ENCODE results near the gene GALNT6. TPM values are rescaled to one million over a fixed set of nuclear protein-coding genes. Genes with fewer than 3 reads are reported as not detected.

GALNT6 gene
- total and polyA plus RNA-seq, 9 of the 15 experiments (the other 6 are each of a cell fraction or from before 2014, with no cell fraction given), result 1.5 to 8.6 (median 5.1) TPM

DNA sequence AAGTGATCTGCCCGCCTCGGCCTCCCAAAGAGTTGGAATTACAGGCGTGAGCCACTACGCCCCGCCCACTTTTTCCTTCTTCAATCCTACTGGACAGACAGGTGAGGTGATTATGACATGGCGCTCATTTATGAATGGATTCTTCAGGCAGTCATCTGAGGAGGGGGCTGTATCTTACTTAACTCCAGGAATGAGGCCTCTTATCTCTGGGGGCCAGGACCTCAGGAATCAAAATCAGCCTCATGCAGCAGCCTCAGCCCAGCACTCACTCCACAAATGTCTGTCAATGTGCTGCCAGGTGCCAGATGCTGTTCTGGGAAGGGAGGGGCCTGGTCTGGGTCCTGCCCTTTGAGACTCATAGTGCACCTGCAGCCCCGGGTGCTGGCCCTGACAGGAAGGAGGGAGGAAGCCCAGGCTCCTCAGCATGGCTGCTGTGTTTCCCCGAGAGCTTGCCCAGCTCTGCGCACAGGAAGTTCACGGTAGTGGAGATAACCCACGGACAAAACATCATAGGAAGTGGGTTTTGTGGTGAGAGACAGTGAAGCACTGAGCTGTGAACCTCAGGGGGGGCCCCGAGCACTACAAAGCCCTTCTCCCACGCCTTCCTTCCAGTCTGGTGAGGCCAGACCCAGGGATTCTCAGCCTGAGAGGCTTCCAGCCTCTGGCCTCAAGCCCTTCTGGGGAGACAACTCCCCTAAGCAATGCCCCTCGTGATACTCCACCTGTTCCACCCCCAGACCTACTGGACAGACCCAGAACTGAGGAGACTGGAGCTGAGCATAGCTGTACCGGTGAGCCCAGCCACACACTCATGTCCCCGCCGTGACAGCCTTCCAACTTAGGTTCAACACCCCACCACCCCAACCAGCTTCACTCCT is 22.3 kb downstream of the GALNT6 start (continued):
- TF ChIP-seq CREB3 (tag; conservative IDR thresholded peaks at IDR 0.05; ENCODE audit: low read depth), result peak; percentile 68; the same call in 1 of the 2 replicates
- TF ChIP-seq ETV6 (IDR thresholded peaks at IDR 0.05; ENCODE audit: borderline replicate concordance in 1 of 2, low read depth in 2 of 2, low read length in 1 of 2), result peak in 1 of 2 experiments; percentile 92; a peak in 2 of 4 replicates
- no peak for TF ChIP-seq ETV6 (CRISPR knock-in tag; IDR thresholded peaks at IDR 0.05; ENCODE audit: borderline replicate concordance)
- peak; percentile 98 for TF ChIP-seq CBFA2T2 (conservative IDR thresholded peaks at IDR 0.05)
- TF ChIP-seq ZNF766 (CRISPR knock-in tag; conservative IDR thresholded peaks at IDR 0.05), result peak; percentile 71; the same call in 1 of the 2 replicates
- TF ChIP-seq PPARD (CRISPR knock-in tag; IDR thresholded peaks at IDR 0.05), result no peak
- TF ChIP-seq, protein P1, sequence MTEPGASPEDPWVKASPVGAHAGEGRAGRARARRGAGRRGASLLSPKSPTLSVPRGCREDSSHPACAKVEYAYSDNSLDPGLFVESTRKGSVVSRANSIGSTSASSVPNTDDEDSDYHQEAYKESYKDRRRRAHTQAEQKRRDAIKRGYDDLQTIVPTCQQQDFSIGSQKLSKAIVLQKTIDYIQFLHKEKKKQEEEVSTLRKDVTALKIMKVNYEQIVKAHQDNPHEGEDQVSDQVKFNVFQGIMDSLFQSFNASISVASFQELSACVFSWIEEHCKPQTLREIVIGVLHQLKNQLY (CRISPR knock-in tag; conservative IDR thresholded peaks at IDR 0.05), result no peak
- peak; percentile 97 for TF ChIP-seq TEAD4 (IDR thresholded peaks at IDR 0.05; ENCODE audit: low read length)
- TF ChIP-seq TEAD4 (CRISPR knock-in tag; IDR thresholded peaks at IDR 0.05; ENCODE audit: borderline replicate concordance), result no peak
- no peak for TF ChIP-seq PRMT5 (CRISPR knock-in tag; IDR thresholded peaks at IDR 0.05)
- TF ChIP-seq, protein P2, sequence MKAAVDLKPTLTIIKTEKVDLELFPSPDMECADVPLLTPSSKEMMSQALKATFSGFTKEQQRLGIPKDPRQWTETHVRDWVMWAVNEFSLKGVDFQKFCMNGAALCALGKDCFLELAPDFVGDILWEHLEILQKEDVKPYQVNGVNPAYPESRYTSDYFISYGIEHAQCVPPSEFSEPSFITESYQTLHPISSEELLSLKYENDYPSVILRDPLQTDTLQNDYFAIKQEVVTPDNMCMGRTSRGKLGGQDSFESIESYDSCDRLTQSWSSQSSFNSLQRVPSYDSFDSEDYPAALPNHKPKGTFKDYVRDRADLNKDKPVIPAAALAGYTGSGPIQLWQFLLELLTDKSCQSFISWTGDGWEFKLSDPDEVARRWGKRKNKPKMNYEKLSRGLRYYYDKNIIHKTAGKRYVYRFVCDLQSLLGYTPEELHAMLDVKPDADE (conservative IDR thresholded peaks at IDR 0.05; ENCODE audit: control insufficient read depth, low read depth, low read length), result peak; percentile 66; the same call in 1 of the 2 replicates
- no peak for TF ChIP-seq FUS (optimal IDR thresholded peaks at IDR 0.05; ENCODE audit: low read depth, low read length)
- peak; percentile 86 for TF ChIP-seq SOX6 (IDR thresholded peaks at IDR 0.05)
- TF ChIP-seq ZMIZ1 (IDR thresholded peaks at IDR 0.05; ENCODE audit: low read depth in 2 of 2, low read length in 2 of 2), result peak in 1 of 2 experiments; percentile 76; a peak in 1 of 4 replicates
- TF ChIP-seq DACH1 (IDR thresholded peaks at IDR 0.05; ENCODE audit: partially characterized antibody), result no peak
- 0 out of 2 replicates have a peak, but pooled peaks have one; percentile 10 for TF ChIP-seq BHLHE40 (IDR thresholded peaks at IDR 0.05; ENCODE audit: low read length)
- 0 out of 2 replicates have a peak, but pooled peaks have one; percentile 4 for TF ChIP-seq SPI1 (IDR thresholded peaks at IDR 0.05; ENCODE audit: borderline replicate concordance, low read depth, low read length)
